ENCODE measurements around the gene ZWINT. TPM values are rescaled to one million over a fixed set of nuclear protein-coding genes. Genes with fewer than 3 reads are reported as not detected.

Gene ZWINT, protein sequence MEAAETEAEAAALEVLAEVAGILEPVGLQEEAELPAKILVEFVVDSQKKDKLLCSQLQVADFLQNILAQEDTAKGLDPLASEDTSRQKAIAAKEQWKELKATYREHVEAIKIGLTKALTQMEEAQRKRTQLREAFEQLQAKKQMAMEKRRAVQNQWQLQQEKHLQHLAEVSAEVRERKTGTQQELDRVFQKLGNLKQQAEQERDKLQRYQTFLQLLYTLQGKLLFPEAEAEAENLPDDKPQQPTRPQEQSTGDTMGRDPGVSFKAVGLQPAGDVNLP
- polyA plus RNA-seq (2011; rRNA removed) (76.7 and 78.8 TPM in 2 replicates), polyA plus RNA-seq (2017; fragmentation: RNase III; extraction: RNeasy Plus Mini Kit Qiagen cat#74134 plus additional on column Dnase treatment) (105 to 123 TPM (median 116 TPM) in 3 replicates), polyA minus RNA-seq (2011; rRNA and poly(A)+ RNA removed) (35.2 and 35.9 TPM in 2 replicates)
- polyA plus RNA-seq (2012; cell fraction: cytosol; rRNA removed), result 126 and 148 TPM in 2 replicates
- polyA plus RNA-seq (2012; cell fraction: nucleus; rRNA removed), result 78.8 and 94.7 TPM in 2 replicates

DNA sequence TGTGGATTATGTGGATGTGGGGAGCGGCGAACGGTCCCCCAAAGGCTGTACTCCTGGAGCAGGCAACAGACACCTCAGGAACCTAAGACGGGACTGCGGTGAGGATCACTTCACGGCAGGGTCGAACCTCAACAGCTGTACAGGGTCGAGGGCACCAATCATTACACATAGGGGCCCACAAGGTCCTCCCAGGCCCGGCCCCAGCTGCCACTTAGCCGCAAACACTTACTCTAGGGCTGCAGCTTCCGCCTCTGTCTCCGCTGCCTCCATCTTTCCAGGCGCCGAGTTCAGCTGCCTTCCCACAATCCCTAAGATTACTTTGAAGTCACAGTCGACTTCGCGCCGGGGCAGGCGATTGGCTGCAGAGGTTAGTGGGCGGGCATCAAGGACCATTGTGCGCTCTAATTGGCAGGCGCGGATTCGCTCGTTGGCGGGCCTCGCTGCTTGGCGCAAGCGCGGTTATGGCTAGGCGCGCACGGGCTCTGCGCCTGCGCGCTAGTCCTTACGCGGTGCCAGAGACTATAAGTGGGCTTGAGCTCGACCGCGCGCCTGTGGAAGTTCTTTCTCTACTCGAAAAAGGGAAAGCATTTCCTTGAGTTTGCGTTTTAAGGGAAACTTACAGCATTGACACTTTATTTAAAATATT lies at the start of gene ZWINT:
ZWINT (minus strand) TSS at position 293 of the 646 bp plus-strand sequence; CDS start at position 270, 23 bp downstream.
- peak within 1 kb of the TSS; percentile 88 for H3K27ac ChIP-seq
- under 1% methylated on average over 23 of the region's 44 CpGs for WGBS (ENCODE audit: missing lambda C conversion rate)
- no peaks in the 10 kb centered on the region for H3K9me3 ChIP-seq
- no peak for TF ChIP-seq ESRRA (IDR thresholded peaks at IDR 0.05; ENCODE audit: borderline replicate concordance, low read length)
- TF ChIP-seq HDAC2 (IDR thresholded peaks at IDR 0.05), result no peak; the same call in 1 of the 2 replicates
- no peak for TF ChIP-seq ZC3H11A (IDR thresholded peaks at IDR 0.05)
- no peak for TF ChIP-seq NFE2L2 (conservative IDR thresholded peaks at IDR 0.05; ENCODE audit: low read length)
- no peak for TF ChIP-seq ZFP36 (IDR thresholded peaks at IDR 0.05; ENCODE audit: borderline replicate concordance, partially characterized antibody)
- no peak for TF ChIP-seq CEBPB (IDR thresholded peaks at IDR 0.05)
- TF ChIP-seq, protein P1, sequence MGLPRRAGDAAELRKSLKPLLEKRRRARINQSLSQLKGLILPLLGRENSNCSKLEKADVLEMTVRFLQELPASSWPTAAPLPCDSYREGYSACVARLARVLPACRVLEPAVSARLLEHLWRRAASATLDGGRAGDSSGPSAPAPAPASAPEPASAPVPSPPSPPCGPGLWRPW (IDR thresholded peaks at IDR 0.05), result no peak
- no peak; the same call in 1 of the 2 replicates for TF ChIP-seq RFX5 (IDR thresholded peaks at IDR 0.05)
- TF ChIP-seq, protein P2, sequence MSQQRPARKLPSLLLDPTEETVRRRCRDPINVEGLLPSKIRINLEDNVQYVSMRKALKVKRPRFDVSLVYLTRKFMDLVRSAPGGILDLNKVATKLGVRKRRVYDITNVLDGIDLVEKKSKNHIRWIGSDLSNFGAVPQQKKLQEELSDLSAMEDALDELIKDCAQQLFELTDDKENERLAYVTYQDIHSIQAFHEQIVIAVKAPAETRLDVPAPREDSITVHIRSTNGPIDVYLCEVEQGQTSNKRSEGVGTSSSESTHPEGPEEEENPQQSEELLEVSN (IDR thresholded peaks at IDR 0.05; ENCODE audit: borderline replicate concordance, low read depth), result 0 out of 2 replicates have a peak, but pooled peaks have one; percentile 23
- TF ChIP-seq HEYL (CRISPR knock-in tag; IDR thresholded peaks at IDR 0.05), result no peak
- no peak; a peak in 1 of 5 replicates for TF ChIP-seq JUN (IDR thresholded peaks at IDR 0.05)
- TF ChIP-seq KDM5A (IDR thresholded peaks at IDR 0.05), result peak; percentile 85
- TF ChIP-seq, protein P3, sequence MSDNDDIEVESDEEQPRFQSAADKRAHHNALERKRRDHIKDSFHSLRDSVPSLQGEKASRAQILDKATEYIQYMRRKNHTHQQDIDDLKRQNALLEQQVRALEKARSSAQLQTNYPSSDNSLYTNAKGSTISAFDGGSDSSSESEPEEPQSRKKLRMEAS (IDR thresholded peaks at IDR 0.05), result peak; percentile 49
- no peak for TF ChIP-seq KDM1A (IDR thresholded peaks at IDR 0.05; ENCODE audit: low read depth)
- TF ChIP-seq JUNB (IDR thresholded peaks at IDR 0.05), result no peak
- TF ChIP-seq ZNF302 (CRISPR knock-in tag; IDR thresholded peaks at IDR 0.05), result no peak
- no peak for TF ChIP-seq MAFK (IDR thresholded peaks at IDR 0.05; ENCODE audit: partially characterized antibody)
- TF ChIP-seq RARB (CRISPR knock-in tag; IDR thresholded peaks at IDR 0.05), result no peak
- no peak for TF ChIP-seq TFCP2L1 (CRISPR knock-in tag; IDR thresholded peaks at IDR 0.05)
- TF ChIP-seq POLR2A (IDR thresholded peaks at IDR 0.05; ENCODE audit: low read length), result peak; percentile 59
- TF ChIP-seq PHF8 (IDR thresholded peaks at IDR 0.05; ENCODE audit: borderline replicate concordance, low read depth), result peak; percentile 29; the same call in 1 of the 2 replicates
- TF ChIP-seq, protein P4, sequence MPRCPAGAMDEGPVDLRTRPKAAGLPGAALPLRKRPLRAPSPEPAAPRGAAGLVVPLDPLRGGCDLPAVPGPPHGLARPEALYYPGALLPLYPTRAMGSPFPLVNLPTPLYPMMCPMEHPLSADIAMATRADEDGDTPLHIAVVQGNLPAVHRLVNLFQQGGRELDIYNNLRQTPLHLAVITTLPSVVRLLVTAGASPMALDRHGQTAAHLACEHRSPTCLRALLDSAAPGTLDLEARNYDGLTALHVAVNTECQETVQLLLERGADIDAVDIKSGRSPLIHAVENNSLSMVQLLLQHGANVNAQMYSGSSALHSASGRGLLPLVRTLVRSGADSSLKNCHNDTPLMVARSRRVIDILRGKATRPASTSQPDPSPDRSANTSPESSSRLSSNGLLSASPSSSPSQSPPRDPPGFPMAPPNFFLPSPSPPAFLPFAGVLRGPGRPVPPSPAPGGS (IDR thresholded peaks at IDR 0.05), result 0 out of 3 replicates have a peak, but pooled peaks have one; percentile 31
- TF ChIP-seq ZSCAN20 (CRISPR knock-in tag; IDR thresholded peaks at IDR 0.05), result no peak
- no peak for TF ChIP-seq HOXB13 (CRISPR knock-in tag; IDR thresholded peaks at IDR 0.05; ENCODE audit: low read depth)
- no peak for TF ChIP-seq SREBF2 (IDR thresholded peaks at IDR 0.05)
- TF ChIP-seq FOSB (CRISPR knock-in tag; IDR thresholded peaks at IDR 0.05), result no peak
- ATAC-seq, result peak; percentile 100
- ChIA-PET POLR2A (interaction anchor here (1.2 kb wide), 1 partner anchor 11 kb away, joined by 6 read pairs; no protein-coding TSS in a partner anchor), CTCF (interaction anchor here (0.6 kb wide), 1 partner anchor 25 kb away, joined by 3 read pairs; no protein-coding TSS in a partner anchor)
- H3K4me2 ChIP-seq, result peak within 1 kb of the TSS; percentile 94
- peaks cover 3% of the 10 kb centered on the region; the same call in 1 of the 3 replicates for H3K4me1 ChIP-seq
- FAIRE-seq, result peak; percentile 92
- peak within 1 kb of the TSS; percentile 98 for H3K4me3 ChIP-seq
- DNase-seq (ENCODE audit: low read depth in 1 of 2, low spot score in 1 of 2), result peak; percentile 79 to 97
